Measurements from ENCODE around the gene C10orf62. TPM values are rescaled to one million over a fixed set of nuclear protein-coding genes. Genes with fewer than 3 reads are reported as not detected.

C10orf62 gene
- total RNA-seq, 6 donors from 2014 or later, result 0.20 to 7.3 TPM; not detected in 4

DNA sequence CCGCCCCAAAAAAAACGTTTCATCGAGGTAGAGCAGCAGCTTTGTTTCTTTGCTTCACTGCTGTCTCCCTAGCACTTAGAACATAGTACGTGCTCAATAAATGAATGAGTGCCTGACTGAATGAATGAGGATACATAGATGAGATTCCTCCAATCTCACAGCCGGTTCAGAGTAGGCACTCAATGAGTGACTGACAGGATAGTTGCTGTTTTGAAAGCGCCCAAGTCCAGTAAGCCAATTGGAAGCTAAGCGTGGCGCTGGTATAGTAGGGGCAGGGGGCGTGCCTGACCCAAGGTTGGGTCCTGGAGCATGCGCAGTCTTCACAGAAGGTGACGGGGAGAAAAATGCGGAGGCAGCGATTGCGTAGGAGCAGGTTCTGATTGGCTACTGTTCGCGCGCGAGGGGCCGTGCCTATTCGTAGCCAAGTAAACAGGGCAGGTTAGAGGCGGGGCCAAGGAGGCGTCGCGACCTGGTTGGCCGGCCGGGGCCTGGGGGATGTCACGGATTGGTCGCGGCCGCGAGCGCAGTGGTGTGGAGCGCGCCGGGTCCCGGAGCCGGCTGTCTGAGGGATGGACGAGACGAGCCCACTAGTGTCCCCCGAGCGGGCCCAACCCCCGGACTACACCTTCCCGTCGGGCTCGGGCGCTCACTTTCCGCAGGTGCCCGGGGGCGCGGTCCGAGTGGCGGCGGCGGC is 50.8 kb downstream of the C10orf62 start, which contains the start of gene PI4K2A:
TSS of gene PI4K2A (plus strand) at position 498 of the 694 bp plus-strand sequence. CDS start at position 570, 72 bp downstream.
- TF ChIP-seq POLR2A (IDR thresholded peaks at IDR 0.05) (peak in 3 of 4 donors; percentile 74 to 96 (median 93)), POLR2AphosphoS5 (IDR thresholded peaks at IDR 0.05) (peak; percentile 37 to 80), EP300 (IDR thresholded peaks at IDR 0.05) (no peak)
- TF ChIP-seq, protein P1, sequence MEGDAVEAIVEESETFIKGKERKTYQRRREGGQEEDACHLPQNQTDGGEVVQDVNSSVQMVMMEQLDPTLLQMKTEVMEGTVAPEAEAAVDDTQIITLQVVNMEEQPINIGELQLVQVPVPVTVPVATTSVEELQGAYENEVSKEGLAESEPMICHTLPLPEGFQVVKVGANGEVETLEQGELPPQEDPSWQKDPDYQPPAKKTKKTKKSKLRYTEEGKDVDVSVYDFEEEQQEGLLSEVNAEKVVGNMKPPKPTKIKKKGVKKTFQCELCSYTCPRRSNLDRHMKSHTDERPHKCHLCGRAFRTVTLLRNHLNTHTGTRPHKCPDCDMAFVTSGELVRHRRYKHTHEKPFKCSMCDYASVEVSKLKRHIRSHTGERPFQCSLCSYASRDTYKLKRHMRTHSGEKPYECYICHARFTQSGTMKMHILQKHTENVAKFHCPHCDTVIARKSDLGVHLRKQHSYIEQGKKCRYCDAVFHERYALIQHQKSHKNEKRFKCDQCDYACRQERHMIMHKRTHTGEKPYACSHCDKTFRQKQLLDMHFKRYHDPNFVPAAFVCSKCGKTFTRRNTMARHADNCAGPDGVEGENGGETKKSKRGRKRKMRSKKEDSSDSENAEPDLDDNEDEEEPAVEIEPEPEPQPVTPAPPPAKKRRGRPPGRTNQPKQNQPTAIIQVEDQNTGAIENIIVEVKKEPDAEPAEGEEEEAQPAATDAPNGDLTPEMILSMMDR (IDR thresholded peaks at IDR 0.05), result peak in 2 of 6 experiments; percentile 14 to 16
- WGBS, 2 donors, result 4 to 7% methylated on average over 15 to 24 of the region's 54 CpGs
- Histone ChIP-seq H3K4me3 (peak within 1 kb of the TSS; percentile 67 to 96 (median 83)), H3K27me3 (no peaks in the 10 kb centered on the region), H3K27ac (peak within 1 kb of the TSS; percentile 82 to 89 (median 88)), H3K4me1 (peaks cover 16 to 23% (median 19%) of the 10 kb centered on the region in 4 donors), H3K36me3 (peaks cover 0 to 14% (median 8%) of the 10 kb centered on the region in 4 donors), H3K9me3 (no peaks in the 10 kb centered on the region)
- ATAC-seq (ENCODE audit: low FRiP score in 2 of 2) (peak; percentile 99 to 100), DNase-seq (peak; percentile 98 to 99)

Other genes starting within 250 kb of the C10orf62 start
- 10 to 100 TPM; 20.4 to 38.2 (median 28.9) TPM for gene RRP12, start 188.4 kb upstream of the C10orf62 start, total RNA-seq
- gene PGAM1, start 163.5 kb upstream of the C10orf62 start, total RNA-seq, result 100 to 1,000 TPM in 5 of 6 donors, 10 to 100 TPM in 1; 55.5 to 184 (median 137) TPM
- gene EXOSC1, start 143.7 kb upstream of the C10orf62 start, total RNA-seq, result 10 to 100 TPM; 19.5 to 30.4 (median 28.1) TPM
- 10 to 100 TPM; 40.0 to 84.7 (median 60.1) TPM for gene ZDHHC16, start 143.5 kb upstream of the C10orf62 start, total RNA-seq
- 100 to 1,000 TPM in 1 of 6 donors, 10 to 100 TPM in 5; 62.5 to 148 (median 77.0) TPM for gene MMS19, start 91.3 kb upstream of the C10orf62 start, total RNA-seq
- gene UBTD1, start 90.8 kb upstream of the C10orf62 start, total RNA-seq, result 10 to 100 TPM; 40.6 to 93.1 (median 67.3) TPM
- gene ANKRD2, start 16.9 kb upstream of the C10orf62 start, total RNA-seq, result 1 to 10 TPM in 3 of 6 donors, under 1 TPM in 2, not detected in 1; 0.67 to 2.4 (median 1.1) TPM
- gene HOGA1, start 5.3 kb upstream of the C10orf62 start, total RNA-seq, result 1 to 10 TPM in 5 of 6 donors, under 1 TPM in 1; 0.39 to 4.2 (median 1.9) TPM
- gene MORN4, start 43.8 kb downstream of the C10orf62 start, total RNA-seq, result 1 to 10 TPM; 1.3 to 7.7 (median 3.2) TPM
- gene PI4K2A, start 51.0 kb downstream of the C10orf62 start, total RNA-seq, result 10 to 100 TPM; 22.0 to 34.4 (median 28.6) TPM
- 10 to 100 TPM; 25.2 to 62.5 (median 45.0) TPM for gene AVPI1, start 97.5 kb downstream of the C10orf62 start, total RNA-seq
- gene MARVELD1, start 124.0 kb downstream of the C10orf62 start, total RNA-seq, result 10 to 100 TPM; 18.2 to 62.7 (median 31.8) TPM
- 10 to 100 TPM; 20.5 to 51.3 (median 26.4) TPM for gene ZFYVE27, start 147.4 kb downstream of the C10orf62 start, total RNA-seq
- 10 to 100 TPM in 1 of 6 donors, 1 to 10 TPM in 4, under 1 TPM in 1; 0.69 to 14.9 (median 3.6) TPM for gene SFRP5, start 182.3 kb downstream of the C10orf62 start, total RNA-seq